Measurements from ENCODE around the gene GATM.

The GATM gene

GRCh38 chr15:45402955-45403877 is 24.9 kb upstream of the GATM start:
- peak overlapping the region; percentile 95 for H2AFZ ChIP-seq
- peak overlapping the region; percentile 85 for H3K27ac ChIP-seq
- H3K36me3 ChIP-seq (ENCODE audit: control insufficient read depth, insufficient read depth, low read length): no peaks in the 10 kb centered on the region
- no peak overlapping the region for H3K9ac ChIP-seq
- no peaks in the 10 kb centered on the region for H3K4me1 ChIP-seq
- H3K79me2 ChIP-seq: no peaks in the 10 kb centered on the region
- H3K4me3 ChIP-seq (ENCODE audit: low read depth, low read length): peak overlapping the region; percentile 69
- TF ChIP-seq CTCF (IDR thresholded peaks at IDR 0.05): no peak
- no peaks in the 10 kb centered on the region for H3K9me3 ChIP-seq (ENCODE audit: control insufficient read depth, low read length)
- no peaks in the 10 kb centered on the region for H3K27me3 ChIP-seq (ENCODE audit: control insufficient read depth, insufficient read depth, low read length)
- H3K4me2 ChIP-seq (ENCODE audit: low read length): peak overlapping the region; percentile 91

- H3K36me3 ChIP-seq (ENCODE audit: control insufficient read depth, insufficient read depth, low read length): no peaks in the 10 kb centered on the region
- H3K4me2 ChIP-seq (ENCODE audit: low read length): peak overlapping the region; percentile 91
- TF ChIP-seq CTCF (IDR thresholded peaks at IDR 0.05): no peak
- no peaks in the 10 kb centered on the region for H3K27me3 ChIP-seq (ENCODE audit: control insufficient read depth, insufficient read depth, low read length)
- H3K79me2 ChIP-seq: no peaks in the 10 kb centered on the region
- peak overlapping the region; percentile 95 for H2AFZ ChIP-seq
- peak overlapping the region; percentile 69 for H3K4me3 ChIP-seq (ENCODE audit: low read depth, low read length)
- H3K9ac ChIP-seq: no peak overlapping the region
- no peaks in the 10 kb centered on the region for H3K9me3 ChIP-seq (ENCODE audit: control insufficient read depth, low read length)
- no peaks in the 10 kb centered on the region for H3K4me1 ChIP-seq
- peak overlapping the region; percentile 85 for H3K27ac ChIP-seq
Observed at GRCh38 chr15:45402162-45402954, 24.0 kb upstream of the GATM start.

GRCh38 chr15:45401665-45402161 is 23.4 kb upstream of the GATM start:
- no peaks in the 10 kb centered on the region for H3K4me1 ChIP-seq
- peak overlapping the region; percentile 69 for H3K4me3 ChIP-seq (ENCODE audit: low read depth, low read length)

More at GRCh38 chr15:45401665-45402161, 23.4 kb upstream of the GATM start:
- Histone ChIP-seq H3K4me2 (ENCODE audit: low read length) (peak overlapping the region; percentile 91), H3K9ac (no peak overlapping the region), H3K27me3 (ENCODE audit: control insufficient read depth, insufficient read depth, low read length) (no peaks in the 10 kb centered on the region), H3K27ac (peak overlapping the region; percentile 85), H3K9me3 (ENCODE audit: control insufficient read depth, low read length) (no peaks in the 10 kb centered on the region), H3K79me2 (no peaks in the 10 kb centered on the region), H2AFZ (peak overlapping the region; percentile 95), H3K36me3 (ENCODE audit: control insufficient read depth, insufficient read depth, low read length) (no peaks in the 10 kb centered on the region)
- no peak for TF ChIP-seq CTCF (IDR thresholded peaks at IDR 0.05)
